GM21447 (cell line): ENCODE measurements around the gene WWOX.

Source experiments
- ATAC-seq: cut with Tn5 transposase; IDR thresholded peaks from one replicate; pipeline ENCODE4 v1.9.1; 2021; ENCODE audit not compliant: unreplicated experiment

Gene WWOX

DNA sequence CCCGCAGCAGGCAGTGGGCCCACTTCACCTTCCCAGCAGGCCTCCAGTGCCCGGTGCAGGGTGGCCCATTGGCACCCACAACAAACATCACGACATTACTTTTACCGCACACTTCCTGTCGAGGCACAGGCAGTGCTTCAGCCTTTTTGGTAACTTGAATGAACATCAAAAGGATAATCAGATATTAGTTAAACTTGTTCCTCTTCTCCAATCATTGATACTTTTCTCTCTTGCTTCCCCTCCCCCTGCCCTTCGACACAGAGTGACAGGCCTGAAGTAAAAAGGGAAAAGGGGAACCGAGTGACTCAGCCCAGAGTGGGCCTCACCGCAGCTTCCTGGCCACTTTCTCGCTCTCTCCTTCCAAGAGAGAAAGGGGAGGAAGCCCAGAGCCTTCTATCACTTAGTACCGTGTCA is 994.1 kb downstream of the WWOX start:
- ATAC-seq = no peak

DNA sequence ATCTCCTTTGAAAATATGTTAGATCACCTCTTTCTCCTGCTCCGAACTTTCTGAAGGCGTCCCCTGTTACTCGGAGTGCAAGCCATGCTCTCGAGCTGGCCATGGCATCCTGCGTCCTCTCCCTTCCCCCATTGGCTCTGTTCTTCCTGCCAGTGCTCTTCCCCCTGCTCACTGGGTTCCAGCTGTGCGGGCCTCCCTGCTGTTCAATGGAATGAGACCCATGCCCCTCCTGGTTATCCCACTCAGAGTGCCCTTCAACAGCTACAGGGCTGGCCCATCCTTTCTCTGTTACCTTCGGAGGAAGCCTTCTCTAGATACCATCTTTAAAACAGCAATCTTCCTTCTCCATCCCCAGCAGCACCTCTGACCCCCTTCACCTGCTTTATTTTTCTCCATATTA is 996.8 kb downstream of the WWOX start:
- no peak for ATAC-seq

DNA sequence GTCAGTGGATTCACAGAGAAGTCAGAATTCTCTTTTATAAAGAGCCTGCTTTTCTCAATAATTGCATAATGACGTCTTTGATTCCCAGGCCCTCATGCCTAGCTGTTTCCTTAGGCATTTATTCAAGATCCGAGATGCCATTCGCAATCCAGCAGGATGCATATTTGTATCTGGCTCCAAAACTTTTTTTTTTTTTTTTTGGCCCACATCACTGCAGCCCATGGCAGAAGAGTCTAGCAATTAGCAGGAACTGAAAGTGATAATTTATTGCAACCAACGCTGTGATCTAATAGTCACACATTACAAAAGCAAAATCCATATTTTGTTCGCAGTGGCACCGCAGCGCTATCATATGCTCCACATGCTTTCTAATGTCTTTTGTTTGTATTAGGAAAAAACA is 997.7 kb downstream of the WWOX start:
- ATAC-seq = no peak

DNA sequence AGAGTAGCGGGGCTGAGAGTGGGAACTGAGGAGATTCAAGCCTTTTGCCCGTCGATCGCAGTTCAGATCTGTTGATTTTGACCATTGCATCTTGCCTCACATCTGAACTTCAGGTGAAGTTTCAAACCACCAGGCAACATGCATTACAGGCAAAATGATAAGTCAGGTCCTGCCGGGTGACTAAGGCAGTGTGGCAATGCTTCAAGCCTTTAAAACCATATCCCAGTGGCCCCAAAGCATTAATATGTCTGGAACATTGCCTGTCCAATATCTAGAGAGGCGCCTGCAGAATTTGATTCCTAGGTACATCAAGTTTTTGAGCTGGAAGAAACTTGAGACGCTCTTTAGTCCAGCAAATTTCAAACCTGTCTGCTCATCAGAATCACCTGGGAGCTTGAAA is 998.3 kb downstream of the WWOX start:
- ATAC-seq = no peak

DNA sequence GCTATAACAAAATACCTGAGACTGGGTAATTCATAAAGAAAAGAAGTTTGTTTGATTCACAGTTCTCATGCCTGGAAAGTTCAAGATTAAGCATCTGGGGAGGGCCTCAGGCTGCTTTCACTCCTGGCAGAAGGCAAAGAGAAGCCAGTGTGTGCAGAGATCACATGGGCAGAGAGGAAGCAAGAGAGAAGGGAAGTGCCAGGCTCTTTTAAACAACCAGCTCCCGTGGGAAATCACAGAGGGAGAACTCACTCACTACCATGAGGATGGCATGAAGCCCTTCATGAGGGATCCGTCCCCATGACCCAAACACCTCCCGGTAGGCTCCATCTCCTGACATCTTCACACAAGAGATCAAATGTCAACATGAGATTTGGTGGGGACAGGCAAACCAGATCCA is 999.5 kb downstream of the WWOX start:
- no peak for ATAC-seq

DNA sequence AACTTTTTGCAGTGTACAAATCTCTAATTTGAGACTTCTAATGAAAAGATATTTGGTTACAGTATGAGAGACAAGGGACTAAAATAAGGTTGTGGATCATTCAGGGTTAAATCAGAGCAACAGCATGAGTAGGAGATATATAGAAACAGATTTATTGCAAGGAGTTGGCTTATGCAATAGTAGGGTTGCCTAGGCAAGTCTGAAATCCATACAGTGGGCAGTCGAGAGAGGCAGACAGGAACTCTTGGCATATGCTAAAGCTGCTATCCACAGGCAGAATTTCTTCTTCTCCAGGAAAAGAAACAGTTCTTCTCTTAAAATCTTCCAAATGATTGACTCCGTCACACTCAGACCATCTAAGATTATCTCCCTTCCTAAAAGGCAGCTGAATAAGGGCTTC is 1000.3 kb downstream of the WWOX start:
- ATAC-seq = no peak

DNA sequence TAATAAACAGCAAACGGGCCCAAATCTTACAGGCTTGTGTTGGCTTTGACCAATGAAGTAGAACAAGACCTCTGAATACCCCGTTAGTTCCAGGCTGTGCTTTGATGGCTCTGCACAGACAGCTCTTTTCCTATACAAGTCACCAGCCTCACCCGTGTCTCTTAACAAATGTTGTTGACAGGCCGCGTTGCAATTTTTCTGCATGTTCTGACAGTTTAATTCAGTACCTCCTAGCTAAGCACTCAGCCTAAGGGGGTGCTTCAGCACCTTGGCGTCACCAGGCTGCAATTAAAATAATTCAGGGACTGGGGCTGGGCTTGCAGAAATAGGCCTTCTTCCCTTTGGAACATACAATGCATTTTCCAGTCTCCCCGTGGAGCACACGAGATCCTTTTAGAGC is 1001.0 kb downstream of the WWOX start:
- no peak for ATAC-seq

DNA sequence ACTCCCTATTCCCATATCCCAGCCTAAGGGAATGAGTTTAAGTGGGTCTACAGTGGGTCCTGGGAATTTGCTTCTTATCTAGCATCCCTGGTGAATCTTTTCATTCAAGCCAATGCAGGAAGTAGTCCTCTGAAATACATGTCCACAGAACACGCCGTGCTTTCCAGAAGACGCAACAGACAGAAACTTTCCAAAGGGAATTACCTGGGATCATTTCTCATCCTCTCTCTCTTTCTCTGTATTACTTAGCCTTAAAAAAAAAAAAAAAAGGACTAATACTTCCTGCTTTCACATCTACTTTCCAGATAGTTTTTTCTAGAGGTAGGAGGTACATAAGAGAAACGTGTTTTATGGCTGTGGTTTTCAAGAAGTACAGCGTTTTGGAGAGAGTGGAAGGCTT is 1002.0 kb downstream of the WWOX start:
- ATAC-seq = no peak

DNA sequence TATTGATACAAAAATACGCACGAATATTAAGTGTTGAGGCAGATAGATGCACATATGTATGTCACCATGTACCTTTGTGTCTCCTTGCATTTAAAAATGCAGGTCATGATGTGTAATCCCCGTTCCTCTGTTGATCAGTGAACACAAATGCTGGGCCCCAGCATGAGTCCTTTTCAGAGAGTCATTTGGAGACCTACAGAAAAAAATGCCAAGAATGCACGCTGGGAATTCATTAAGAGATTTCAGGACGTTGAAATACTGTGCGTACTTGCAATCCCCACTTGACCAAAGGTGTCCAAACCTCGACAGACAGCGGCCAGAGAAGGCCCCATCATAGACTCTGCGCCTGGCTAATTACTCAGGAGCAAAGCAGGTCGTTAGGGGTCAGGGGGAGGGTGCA is 1005.1 kb downstream of the WWOX start:
- ATAC-seq = no peak

DNA sequence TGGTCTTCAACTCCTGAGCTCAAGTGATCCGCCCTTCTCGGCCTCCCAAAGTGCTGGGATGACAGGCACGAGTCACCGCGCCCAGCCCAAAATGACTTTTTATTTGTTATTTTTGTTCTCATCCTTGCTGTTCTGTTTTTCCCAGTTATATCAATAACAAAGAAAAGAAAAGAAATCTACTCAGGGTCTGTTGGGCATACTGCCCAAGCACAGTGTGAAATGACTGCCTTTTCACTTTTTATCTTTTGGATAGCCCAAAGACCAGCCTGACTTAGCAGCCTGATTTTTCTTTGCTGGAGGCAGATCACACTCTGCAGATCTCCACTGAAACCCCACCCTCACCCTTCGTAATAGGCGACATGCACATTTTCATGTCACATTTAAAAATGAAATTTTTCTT is 1007.8 kb downstream of the WWOX start:
- ATAC-seq = no peak

DNA sequence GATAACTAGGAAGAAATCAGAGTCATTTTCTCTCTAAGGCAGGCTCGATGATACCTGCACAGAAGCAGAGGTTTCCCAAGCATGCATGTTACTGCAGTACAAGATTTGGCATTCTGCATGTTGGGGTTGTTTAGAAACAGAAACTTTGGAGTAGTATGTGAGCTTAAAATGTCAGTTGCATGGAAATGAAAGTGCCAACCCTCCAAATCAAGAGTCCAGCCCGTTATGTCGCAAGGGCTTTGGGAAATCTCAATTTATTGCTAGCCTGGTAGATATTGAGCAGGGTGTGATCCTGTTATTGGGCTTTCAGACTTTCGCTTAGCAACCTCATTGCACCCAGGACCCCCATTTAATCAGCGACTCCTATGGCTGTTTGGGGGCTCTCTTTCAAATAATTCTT is 1010.3 kb downstream of the WWOX start:
- ATAC-seq = no peak

DNA sequence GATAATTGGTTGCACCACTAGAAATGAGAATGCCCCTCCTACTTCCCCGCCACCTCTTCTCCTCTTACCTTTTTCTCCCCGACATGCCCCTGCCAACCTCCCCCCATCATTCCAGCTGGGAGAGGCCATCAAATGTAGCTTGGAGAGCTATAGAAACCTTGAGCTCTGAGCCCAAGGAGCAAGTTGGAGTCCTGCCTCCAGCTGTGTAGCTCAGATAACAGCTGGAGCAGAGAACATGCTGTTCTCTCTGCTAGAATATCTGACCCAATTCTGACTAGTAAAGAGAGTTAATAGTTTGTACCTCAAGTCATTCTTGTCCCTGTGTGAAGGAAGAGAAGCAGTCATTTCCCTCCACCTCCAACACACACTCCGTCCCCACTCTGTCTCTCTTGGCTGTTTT is 1010.8 kb downstream of the WWOX start:
- ATAC-seq = no peak

DNA sequence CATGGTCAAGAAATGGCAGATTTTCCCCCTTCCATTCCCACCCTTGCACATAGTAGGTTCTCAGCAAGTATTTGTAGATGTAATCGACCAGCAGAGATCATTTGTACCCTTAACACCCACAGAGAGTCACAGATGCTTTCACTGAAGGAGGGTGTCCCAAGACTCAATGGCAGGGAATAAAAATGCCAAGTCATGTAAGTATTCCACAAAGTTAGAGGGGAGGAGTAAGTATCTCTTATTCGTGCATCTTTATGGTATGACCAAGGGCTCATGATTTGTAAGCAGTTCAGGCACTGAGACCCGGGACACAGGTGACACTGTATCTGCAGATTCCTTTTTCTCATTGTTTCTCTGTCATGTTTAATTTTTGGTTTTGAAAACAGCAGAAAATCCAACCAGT is 1011.5 kb downstream of the WWOX start:
- ATAC-seq = no peak

DNA sequence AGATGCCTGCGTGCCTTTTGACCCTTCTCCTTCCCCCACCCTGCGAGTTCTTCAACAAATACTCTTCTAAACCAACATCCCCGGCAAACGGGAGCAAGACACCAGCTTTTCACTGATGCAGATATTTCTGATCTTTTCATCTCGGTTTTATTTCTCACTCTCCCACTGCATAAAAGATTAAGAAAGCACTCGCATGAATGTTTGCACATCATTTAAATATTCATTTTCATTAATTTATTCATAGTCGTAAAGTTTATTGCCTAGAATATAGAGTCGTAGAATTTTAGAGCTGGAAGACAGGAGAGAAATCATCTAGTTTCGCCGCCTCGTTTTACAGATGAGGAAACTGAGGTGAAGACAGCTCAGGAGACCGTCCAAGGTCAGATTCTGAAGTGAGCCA is 1013.0 kb downstream of the WWOX start:
- no peak for ATAC-seq

DNA sequence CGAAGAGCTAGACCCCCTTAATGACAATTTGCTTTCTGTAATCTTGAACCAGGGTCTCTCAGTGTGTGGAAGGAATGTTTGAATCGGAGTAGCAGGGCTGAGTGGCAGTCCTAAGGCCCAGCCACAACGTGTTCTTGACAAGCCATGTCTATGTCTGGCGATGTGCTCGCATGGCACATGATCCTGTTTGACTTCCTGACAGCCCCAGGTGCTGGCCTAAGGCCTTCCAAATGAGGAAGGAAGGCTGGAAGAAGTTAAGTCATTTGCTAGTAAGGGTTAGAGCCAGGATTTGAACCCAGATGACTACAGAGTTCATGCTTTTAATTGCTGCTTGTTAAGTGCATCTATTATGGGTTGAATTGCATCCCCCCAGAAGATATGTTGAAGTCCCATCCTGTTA is 1014.4 kb downstream of the WWOX start:
- ATAC-seq = no peak

DNA sequence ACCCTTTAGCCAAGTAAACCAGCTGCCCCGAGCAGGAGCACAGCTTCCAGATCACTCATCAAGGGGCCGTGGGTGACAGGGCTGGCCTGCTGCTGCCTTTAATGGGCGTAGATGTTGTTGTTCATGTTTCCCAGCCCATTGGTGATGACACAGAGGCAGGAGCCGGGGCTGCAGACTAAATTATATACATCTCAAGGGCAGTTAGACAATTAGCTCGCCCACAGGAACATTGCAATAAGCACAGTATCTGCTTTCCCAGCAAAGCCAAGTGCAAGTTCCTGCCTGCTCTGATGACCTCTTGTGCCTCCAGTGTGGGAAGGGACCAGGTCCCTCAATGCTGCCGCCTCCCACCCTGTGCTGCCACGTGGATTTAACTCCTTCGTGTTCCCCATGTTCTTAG is 1015.3 kb downstream of the WWOX start:
- no peak for ATAC-seq

DNA sequence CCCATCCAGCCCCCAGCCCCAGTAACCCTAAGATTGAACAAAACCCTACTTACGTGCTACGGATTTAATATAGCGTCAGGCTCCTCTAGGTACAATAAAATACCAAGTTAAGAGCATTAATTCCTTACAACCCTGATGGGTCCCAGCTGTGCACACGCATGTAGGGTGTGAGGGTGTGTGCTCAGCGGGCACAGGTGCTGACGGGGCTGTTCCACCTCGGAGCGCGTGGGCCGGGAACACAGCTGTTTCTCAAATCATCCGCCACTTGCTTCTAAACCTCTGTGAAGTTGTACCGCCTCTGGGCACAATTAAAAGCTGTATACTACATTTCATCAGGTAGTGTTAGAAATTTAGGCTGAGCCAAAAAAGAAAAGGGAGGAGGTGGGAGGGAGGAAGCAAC is 1022.5 kb downstream of the WWOX start:
- ATAC-seq = no peak

DNA sequence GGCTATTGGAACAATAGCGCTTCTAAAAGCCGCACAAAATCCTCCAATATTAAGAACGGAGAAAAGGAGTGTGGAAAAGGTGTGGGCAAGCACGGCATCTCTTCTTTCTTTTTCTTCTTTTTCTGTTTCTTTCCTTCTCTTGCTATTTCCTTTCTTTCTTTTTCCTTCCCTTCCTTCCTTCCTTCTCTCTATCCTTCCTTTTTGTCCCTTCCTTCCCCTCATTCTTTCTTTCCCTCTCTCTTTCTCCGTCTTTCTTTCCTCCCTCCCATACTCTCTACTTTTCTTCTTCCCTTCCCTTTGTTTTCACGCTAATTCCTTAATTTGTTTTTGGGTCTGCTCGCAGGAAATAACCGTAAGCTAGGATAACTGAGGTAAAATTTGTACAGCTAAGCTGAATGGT is 1022.9 kb downstream of the WWOX start:
- no peak for ATAC-seq

DNA sequence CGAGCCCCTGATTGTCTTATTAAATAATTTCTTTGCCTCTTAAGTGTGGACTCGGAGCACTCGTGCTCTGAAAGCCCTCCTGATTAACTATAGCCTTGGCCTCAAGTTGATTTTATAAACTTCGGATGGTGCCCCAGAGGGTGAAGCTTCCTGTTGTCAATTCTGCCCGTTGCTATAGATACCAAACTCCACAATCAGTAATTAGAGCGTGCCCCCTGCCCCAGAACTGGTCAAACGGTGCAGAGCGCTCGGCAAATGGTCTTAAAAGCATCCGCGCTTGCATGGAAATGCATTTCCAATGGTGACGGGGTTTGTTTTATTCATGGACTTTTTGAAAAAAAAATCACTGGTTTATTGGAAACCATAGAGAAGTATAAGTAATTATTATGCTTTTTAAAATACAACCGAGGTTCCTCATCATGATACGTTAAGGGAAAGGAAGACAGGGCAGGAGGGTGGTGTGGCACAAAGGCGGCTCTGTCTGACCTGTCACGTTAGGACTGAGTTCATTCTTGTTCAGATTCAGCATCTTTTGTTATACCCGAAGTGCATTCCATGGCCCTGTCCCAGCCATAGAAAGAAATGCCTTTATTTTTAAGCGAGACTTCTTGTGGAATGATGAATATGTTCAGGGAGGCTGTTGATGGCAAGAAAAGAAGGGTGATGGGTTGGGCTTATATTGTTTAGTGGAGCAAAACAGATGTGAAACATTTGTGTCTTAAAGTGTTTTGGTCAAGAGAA is 1024.7 kb downstream of the WWOX start:
- ATAC-seq = no peak

DNA sequence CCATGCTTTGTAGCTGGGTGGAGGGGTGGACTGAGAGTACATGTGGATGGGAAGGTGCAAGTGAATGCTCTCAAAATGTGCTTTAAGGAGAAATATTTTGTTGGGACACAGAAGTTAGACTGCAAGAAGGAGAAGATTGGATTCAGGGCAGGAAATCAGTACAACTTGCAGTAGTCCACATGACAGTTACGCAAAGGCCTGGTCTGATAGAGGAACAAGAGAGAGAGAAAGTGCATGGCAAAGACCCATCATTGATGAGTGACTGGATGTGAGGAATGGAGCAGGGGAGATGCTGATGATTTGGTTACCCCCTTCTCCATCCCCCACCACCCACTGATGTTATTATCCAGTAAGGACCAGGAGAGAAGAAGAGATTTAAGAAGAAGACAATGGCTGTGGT is 1028.3 kb downstream of the WWOX start:
- ATAC-seq = no peak

DNA sequence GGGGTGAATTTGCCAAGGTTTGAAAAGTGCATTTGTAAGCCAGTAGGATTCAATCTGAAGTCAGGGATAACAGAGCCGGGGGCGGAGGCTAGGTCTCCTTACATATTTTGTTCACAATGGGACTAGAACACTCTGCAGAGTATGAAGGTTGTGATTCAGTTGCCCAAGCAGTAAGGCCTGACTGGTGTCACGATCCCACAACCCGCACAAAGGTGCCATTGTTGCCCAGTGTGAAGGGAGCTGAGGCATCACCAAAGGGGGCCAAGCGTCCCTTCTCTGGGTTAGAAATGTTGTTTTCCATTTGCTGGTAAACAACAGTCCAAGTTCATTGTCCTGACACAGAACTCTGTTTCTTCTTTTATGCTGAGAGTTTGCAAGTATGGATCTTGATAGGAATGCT is 1029.3 kb downstream of the WWOX start:
- no peak for ATAC-seq

DNA sequence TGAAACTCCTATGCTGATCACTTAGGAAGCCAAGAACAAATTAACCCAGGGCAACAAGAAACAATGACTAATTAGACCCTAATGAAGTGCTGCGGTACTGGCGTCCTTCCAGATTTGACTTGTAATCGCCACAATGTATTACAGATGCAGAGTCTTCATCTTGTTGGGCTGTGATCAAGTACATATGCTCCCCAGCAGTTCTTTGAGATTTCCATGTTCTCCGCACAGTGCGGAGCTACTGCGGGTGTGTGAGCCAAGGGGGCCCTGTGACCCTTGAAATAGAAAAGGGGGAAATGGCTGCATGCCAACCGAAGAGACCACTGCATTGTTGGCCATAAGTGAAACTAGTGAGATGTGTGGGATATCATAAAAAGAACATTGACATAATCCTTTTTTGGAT is 1031.2 kb downstream of the WWOX start:
- ATAC-seq = no peak

DNA sequence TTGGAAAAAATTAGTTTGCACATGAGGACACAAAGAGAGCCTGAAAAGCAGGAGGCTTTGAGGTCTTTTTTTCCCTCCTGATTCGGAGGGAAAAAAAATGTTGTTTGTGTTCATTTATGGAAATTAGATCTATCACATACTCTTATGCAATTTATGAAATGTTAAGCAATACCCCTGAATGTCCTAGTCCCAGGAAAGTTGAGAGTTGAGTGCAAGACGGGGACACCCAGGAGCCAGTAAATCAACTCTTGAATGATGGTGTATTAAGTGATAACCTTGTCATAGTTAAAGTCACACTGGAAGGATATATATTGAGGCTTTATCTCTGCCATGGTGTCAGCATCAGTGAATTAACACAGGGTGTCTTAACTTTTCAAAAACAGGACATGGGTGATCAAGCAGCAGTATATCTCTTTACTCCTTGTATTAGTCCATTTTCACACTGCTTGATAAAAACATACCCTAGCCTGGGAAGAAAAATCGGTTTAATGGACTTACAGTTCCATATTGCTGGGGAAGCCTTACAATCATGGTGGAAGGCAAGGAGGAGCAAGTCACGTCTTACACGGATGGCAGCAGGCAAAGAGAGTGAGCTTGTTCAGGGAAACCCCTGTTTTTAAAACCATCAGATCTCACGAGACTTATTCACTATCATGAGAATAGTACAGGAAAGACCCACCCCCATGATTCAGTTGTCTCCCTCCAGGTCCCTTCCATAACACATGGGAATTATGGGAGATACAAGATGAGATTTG is 1032.0 kb downstream of the WWOX start:
- ATAC-seq = no peak
